ENCODE data around the gene RASGRP2.

The RASGRP2 gene

GRCh38 chr11:64770120-64770519 lies 26.2 kb upstream of the RASGRP2 start:
- DNase-seq (ENCODE audit: low read depth) = no peak

- DNase-seq (ENCODE audit: low read depth) = no peak
These were observed 25.3 kb upstream of the RASGRP2 start for GRCh38 chr11:64769283-64769682.

DNA sequence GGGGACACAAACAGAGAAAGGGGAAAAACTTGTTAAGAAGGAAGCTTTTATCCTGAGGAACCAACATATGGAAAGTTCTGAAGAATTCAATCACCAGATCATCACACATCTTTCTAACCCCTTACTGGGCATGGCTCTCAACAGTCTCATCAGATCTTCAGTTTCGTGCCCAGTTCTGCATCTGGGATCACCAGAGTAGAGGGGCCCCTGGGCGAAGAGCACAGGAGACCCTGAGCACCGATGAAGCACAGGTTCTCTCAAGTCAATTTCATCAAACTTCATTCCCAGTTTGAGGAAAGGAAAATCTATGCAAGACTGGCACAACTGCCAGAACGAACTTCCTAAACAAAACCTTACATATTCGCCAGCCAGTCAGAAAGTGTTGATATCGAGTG lies 24.4 kb upstream of the RASGRP2 start:
- DNase-seq (ENCODE audit: low read depth) = no peak

DNA sequence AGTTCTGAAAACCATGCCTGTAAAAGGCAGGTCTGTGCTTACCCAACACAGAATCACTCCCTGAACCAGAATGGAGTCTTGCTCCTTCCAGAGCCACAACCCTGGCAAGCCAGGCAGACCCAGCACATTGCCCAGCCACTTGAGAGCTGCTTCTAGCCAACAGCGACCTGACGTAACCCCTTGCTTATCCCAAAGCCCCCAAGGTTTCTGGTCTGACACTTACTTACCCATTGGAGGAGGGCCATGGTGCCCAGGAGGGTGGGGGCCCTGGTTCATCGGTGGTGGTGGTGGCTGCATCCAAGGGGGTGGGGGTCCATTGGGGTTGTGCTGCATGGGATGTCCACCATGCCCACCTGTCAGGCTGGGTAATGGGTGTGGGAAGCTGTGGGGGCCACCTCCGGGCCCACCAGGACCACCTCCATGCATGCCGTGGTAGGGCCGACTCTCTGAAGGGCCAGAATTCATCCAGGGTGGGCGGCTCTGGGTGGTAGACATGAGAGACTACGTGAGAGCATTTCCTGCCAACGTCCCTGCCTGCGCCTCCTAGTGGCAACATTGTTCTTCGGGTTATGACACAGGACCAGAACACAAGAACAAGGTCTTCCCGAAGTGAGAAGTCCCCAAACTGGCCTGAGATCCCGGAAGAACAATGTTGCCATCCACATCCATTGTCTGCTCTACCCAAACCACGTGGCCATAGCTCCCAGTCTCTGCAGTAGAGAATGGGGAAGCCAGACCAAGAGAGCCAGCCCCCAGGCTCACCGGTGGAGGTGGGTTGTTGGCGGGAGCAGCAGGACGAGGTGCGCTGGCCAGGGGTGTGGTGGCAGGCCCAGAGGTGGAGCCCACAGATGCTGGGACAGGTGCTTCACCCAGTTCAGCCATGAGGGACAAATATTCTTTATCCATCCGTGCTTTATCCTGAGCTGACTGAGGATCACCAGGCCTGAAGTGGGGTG lies 23.7 kb upstream of the RASGRP2 start:
- no peak for DNase-seq (ENCODE audit: low read depth)

GRCh38 chr11:64766881-64767280 lies 22.9 kb upstream of the RASGRP2 start:
- no peak for DNase-seq (ENCODE audit: low read depth)

- DNase-seq (ENCODE audit: low read depth) = no peak
These were observed 22.1 kb upstream of the RASGRP2 start for GRCh38 chr11:64765851-64766665.

GRCh38 chr11:64765291-64765850 lies 21.4 kb upstream of the RASGRP2 start:
- DNase-seq (ENCODE audit: low read depth) = no peak

GRCh38 chr11:64764753-64765152 lies 20.8 kb upstream of the RASGRP2 start:
- DNase-seq (ENCODE audit: low read depth) = no peak

- DNase-seq (ENCODE audit: low read depth) = no peak
These were observed 20.2 kb upstream of the RASGRP2 start for GRCh38 chr11:64764040-64764611.

DNA sequence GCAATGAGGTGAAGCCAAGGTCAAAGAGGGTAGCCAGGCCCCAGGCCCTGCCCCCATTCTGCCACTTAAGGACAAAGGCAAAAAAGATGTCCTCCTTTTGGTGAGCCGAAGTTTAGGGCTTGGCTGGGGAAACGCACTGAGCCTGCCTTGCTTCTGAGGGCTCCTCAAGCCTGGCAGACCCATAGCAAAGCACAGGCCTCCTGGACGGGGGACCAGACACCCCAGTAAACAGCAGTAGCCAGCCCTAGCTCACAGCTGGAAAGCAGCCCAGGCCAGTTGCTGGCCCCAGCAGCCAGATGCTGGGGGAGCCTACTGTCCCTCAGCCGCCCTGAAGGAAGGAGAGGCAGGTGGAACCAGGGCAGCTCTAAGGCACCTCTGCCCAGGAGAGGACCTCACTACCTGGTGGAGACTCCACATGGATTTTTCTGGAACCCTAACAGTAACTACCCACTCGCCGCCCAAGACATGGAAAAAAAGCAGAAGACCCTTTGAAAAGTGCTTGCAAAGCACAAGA lies 19.6 kb upstream of the RASGRP2 start:
- no peak for DNase-seq (ENCODE audit: low read depth)

- DNase-seq (ENCODE audit: low read depth) = no peak
These were observed 19.0 kb upstream of the RASGRP2 start for GRCh38 chr11:64762674-64763525.

DNA sequence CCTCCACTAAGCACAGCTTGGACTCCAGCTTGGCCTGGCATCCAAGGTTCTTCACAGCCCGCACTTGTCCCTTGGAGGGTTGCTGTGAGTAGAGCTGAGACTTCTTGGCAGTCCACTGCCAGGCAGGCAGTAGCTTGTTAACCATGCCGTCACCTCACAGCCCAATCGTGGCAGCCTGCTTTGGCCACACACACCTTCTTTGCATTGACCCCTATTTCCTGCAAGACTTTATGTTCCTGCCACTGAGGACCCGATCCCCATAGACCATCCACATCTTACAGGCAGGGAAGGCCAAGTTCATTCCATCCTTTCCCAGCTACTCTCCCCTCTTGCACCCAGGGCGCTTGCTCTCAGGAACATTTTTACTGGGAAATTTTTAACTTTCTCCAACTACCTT lies 18.3 kb upstream of the RASGRP2 start:
- DNase-seq (ENCODE audit: low read depth) = no peak

- DNase-seq (ENCODE audit: low read depth) = no peak
These were observed 16.9 kb upstream of the RASGRP2 start for GRCh38 chr11:64760759-64761420.

DNA sequence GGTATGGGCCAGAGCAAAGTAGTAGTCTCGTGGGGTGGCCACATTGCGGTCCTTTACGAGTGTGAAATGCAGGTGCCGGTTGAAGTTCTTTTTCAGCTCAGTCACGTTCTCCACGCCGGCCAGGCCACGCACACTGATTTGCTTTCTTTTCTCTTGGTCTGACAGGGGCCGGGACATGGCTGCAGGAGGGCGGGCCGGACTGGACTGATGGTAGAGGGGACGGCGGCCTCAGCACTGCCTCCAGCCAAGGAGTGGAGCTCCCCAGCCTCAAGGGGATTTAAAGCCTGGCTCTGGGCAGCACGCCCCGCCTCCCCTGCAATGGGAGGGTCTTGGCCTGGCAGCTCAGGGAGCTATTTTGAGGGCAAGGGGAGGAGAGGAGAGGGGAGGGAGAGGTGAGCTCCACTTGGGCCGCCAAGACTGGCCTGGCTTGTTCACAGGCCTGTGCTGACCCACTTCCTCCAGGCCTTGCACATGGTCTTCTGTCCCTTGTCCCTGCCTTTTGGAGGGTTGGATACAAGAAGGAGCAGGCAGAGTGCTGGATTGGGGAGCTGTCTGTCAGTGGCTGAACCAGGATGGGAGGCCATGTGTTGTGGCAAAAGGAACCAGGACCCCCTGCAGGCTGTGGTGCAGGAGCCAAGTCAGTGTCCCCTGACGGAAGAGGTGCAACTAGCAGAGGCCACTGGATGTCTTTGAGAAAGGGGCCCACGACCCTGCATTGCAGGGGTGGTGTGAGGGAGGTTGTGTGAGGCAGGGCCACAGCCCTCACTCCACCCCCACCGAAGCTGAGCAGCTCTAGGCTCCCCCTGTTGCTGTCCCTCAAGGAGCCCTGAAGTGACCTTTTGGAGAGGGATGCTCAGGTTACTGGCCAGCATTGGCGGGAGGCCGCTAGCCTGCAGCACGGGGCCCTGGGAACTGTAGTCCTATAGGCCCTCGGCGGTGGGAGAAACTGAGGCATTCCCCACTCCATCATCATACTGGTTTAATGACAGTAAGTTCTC lies 16.1 kb upstream of the RASGRP2 start, which contains the start of gene PYGM:
TSS of gene PYGM (minus strand) at position 253 of the 998 bp plus-strand sequence. CDS start at position 177, 76 bp downstream.
- DNase-seq (ENCODE audit: low read depth) = no peak

- no peak for DNase-seq (ENCODE audit: low read depth)
These were observed 15.3 kb upstream of the RASGRP2 start for GRCh38 chr11:64759131-64759721.

DNA sequence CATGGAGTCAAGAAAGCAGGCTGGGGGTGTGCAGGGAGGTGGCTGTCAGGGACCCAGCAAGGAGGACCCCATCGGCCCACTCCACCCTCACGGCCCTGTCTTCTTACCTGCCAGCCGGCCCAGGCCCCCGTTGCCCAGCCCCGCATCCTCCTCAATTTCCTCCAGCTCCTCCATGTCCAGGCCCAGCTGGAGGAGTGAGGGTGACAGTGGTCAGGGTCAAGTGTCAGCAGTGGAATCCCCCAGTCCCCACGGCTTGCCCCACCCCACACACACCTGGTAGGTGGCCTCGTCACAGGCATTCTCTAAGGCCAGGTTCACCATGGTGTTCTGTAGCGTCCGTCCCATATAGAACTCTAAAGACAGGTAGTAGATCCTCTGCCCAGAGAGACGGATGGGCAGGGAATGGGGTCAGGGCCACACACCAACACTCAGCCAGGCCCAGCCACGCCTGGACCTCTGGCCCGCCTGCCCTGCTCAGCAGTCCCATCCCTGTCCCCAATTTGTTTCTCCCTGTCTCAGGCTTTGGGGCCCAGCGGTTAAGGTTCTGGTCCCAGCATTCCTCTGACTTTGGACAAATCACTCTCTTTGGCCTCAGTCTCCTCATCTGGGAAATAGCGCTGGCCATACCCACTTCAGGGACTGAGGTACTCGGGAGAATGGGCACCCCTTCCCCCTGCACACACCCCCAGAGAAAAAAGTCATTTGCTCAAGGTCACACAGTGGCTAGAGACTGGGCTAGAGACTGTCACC lies 14.6 kb upstream of the RASGRP2 start:
- no peak for DNase-seq (ENCODE audit: low read depth)

- DNase-seq (ENCODE audit: low read depth) = no peak
These were observed 13.8 kb upstream of the RASGRP2 start for GRCh38 chr11:64757549-64758329.
